AG04449 (cell line): ENCODE results near the gene STRAP.

Source experiments
- CTCF ChIA-PET: fragments of 350-600 bp; formaldehyde crosslinking; extraction: SDS; loops from one replicate; lab custom pipeline; 2021; ENCODE audit warnings: antibody characterized with exemption; lab: Yijun Ruan, JAX
- POLR2A ChIA-PET: fragments of 400-600, 350-600 bp; formaldehyde crosslinking; extraction: SDS; loops from one replicate; lab custom pipeline; 2020; ENCODE audit warnings: antibody characterized with exemption, inconsistent platforms; lab: Yijun Ruan, JAX
- DNase-seq: peaks from one replicate; pipeline ENCODE4 v3.0.0-alpha.2; 2010; ENCODE audit warnings: low read depth, low spot score
- H3K4me3 ChIP-seq: 2 replicates; pipeline ENCODE4 v1.5.1; 2011; ENCODE audit warnings: low read depth, mild to moderate bottlenecking, control low read depth, low read length
- TF ChIP-seq, protein P1 (sequence below): IDR thresholded peaks from one replicate; pipeline ENCODE4 v1.5.1; 2011; ENCODE audit warnings: mild to moderate bottlenecking, moderate library complexity, low read length, control low read depth, inconsistent platforms; ENCODE audit not compliant: insufficient read depth; ENCODE audit errors: missing control alignments

STRAP gene

DNA sequence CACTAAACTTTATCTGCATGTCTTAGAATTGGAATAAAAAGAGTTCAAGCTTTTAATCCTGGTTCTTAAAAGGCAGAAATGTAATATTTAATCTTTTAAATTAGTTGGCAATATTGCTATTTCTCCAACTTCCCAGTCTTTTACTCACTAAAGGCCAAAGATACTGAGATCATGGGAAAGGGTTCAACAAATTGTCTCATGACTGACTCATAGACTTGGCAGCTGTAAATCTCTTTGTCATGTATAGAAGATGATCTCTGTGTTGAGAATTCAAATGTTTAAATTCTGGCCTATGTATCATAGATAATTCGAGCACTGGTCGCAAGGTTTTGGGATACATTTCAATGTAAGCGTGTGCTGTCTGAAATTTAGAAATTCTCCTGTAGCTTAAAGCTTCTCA lies 40.1 kb upstream of the STRAP start:
- POLR2A ChIA-PET: interaction anchor here (0.5 to 1.0 kb wide), 2 partner anchors 13 to 52 kb away, joined by 3 read pairs; no protein-coding TSS in a partner anchor
- H3K4me3 ChIP-seq: no peak overlapping the region
- TF ChIP-seq, protein P1, sequence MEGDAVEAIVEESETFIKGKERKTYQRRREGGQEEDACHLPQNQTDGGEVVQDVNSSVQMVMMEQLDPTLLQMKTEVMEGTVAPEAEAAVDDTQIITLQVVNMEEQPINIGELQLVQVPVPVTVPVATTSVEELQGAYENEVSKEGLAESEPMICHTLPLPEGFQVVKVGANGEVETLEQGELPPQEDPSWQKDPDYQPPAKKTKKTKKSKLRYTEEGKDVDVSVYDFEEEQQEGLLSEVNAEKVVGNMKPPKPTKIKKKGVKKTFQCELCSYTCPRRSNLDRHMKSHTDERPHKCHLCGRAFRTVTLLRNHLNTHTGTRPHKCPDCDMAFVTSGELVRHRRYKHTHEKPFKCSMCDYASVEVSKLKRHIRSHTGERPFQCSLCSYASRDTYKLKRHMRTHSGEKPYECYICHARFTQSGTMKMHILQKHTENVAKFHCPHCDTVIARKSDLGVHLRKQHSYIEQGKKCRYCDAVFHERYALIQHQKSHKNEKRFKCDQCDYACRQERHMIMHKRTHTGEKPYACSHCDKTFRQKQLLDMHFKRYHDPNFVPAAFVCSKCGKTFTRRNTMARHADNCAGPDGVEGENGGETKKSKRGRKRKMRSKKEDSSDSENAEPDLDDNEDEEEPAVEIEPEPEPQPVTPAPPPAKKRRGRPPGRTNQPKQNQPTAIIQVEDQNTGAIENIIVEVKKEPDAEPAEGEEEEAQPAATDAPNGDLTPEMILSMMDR: no peak
- CTCF ChIA-PET: interaction anchor here (0.9 to 3.6 kb wide), 3 partner anchors 14 to 254 kb away, joined by 3 to 18 read pairs (median 7); no protein-coding TSS in a partner anchor
- peak; percentile 65 for DNase-seq

DNA sequence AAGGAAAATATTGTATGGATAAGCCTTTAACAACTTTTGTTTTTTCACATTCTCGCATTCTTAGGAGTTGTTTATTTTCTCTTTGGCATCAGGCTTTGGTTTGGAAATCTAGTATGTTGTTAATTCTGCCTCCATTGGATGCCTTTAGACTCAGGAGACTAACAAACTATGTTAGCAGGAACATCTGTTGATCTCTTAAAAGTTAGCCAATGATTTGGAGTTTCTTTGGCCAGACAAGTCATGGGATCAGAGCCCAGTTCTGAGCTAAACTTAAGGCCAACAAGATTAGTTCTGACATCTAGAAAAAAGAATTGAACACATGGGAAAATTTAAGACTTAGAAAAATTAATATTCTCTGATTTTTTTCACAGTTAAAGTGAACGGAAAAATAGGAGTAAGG lies 35.3 kb upstream of the STRAP start:
- H3K4me3 ChIP-seq: no peak overlapping the region
- CTCF ChIA-PET: interaction anchor here (0.6 to 2.8 kb wide), 7 partner anchors 9 to 315 kb away, joined by 3 to 10 read pairs (median 5); partner anchors contain the start of gene EPS8
- no peak for DNase-seq
- POLR2A ChIA-PET: no interaction called here
- TF ChIP-seq, protein P1: no peak

DNA sequence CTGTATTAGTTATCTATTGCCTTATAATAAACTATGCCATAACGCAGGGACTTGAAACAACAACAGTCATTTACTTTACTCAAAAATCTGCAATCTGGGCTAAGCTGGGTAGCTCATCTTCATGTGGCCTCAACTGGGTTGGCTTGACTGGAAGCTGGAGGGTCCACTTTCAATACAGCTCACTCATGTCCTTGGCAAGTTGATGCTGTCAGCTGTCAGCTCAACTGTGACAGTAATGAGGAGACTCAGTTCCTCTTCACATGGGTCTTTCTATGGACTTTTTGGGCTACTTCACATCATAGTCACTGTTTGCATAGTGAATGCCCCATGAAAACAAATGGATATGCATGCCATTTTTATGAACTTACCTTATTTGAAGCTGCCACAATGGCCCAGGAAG lies 33.6 kb upstream of the STRAP start:
- TF ChIP-seq, protein P1: no peak
- ChIA-PET CTCF (interaction anchor here (1.1 to 2.8 kb wide), 4 partner anchors 7 to 259 kb away, joined by 3 to 10 read pairs (median 8); no protein-coding TSS in a partner anchor), POLR2A (no interaction called here)
- DNase-seq: no peak
- H3K4me3 ChIP-seq: no peak overlapping the region

DNA sequence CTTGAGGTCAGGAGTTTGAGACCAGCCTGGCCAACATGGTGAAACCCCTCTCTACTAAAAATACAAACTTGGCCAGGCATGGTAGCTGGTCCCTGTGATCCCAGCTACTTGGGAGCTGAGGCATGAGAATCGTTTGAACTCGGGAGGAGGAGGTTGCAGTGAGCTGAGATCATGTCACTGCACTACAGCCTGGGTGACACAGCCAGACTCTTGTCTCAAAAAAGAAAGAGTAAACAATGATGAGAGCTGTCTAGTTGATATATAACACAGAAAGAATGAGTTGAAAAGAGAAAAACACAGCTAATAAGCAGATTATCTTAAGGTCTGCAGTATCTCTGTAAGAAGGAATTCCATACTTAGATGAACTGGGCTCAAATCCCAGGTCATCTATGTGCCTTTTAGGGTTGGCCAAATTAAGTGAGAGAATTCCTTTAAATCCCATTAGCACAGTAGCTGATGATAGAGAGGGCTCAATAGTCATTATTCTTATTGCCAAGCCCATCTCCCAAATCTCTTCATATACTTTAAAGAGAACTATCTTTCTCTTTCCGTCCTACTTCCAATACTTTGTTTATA lies 31.1 kb upstream of the STRAP start:
- ChIA-PET POLR2A (no interaction called here), CTCF (interaction anchor here (1.1 to 10.3 kb wide), 2 partner anchors 262 to 319 kb away, joined by 4 to 393 read pairs; no protein-coding TSS in a partner anchor)
- TF ChIP-seq, protein P1: no peak
- DNase-seq: no peak
- H3K4me3 ChIP-seq: no peak overlapping the region

DNA sequence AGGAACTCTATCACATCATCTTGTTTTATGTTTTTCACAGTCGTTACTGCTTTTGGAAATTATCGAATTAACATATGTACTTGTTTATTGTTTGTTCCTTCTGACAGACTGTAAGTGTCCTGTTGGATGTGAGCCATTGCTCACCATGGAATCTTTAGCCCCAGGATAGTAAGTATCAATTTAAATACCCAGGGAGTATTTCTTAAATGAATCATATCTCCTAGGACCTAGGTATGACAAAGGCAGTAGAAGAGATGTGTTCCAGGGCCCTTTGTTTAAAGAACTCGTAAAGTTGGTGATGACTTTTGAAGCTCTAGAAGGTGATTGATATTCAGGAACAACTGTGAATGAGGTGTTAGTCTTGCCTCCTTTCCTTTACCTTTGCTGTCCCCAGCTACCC lies 30.3 kb upstream of the STRAP start:
- no peak for DNase-seq
- TF ChIP-seq, protein P1: no peak
- POLR2A ChIA-PET: no interaction called here
- H3K4me3 ChIP-seq: no peak overlapping the region
- CTCF ChIA-PET: interaction anchor here (1.1 to 10.3 kb wide), 2 partner anchors 263 to 320 kb away, joined by 4 to 393 read pairs; no protein-coding TSS in a partner anchor

DNA sequence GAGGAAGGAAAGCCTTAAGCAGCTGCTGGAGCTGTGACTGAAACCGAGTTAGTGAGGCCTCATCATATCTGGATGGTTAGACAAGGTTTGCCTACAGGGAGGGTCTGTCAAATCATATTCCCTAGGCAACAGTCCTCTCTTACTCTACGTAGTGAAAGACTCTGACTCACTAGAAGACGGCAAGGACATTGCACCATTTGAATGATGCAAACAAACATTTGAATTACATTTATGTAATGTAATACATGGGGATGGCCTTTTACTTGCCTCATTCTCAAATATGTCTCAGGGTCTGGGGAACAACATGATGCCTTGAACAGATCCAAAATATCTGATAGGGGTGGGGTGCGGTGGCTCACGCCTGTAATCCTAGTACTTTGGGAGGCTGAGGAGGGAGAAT lies 29.8 kb upstream of the STRAP start:
- TF ChIP-seq, protein P1: no peak
- POLR2A ChIA-PET: no interaction called here
- no peak for DNase-seq
- H3K4me3 ChIP-seq: no peak overlapping the region
- CTCF ChIA-PET: interaction anchor here (10.3 kb wide), 1 partner anchor 264 kb away, joined by 393 read pairs; no protein-coding TSS in a partner anchor
